ENCODE results near the gene FOXL3.

FOXL3 gene

DNA sequence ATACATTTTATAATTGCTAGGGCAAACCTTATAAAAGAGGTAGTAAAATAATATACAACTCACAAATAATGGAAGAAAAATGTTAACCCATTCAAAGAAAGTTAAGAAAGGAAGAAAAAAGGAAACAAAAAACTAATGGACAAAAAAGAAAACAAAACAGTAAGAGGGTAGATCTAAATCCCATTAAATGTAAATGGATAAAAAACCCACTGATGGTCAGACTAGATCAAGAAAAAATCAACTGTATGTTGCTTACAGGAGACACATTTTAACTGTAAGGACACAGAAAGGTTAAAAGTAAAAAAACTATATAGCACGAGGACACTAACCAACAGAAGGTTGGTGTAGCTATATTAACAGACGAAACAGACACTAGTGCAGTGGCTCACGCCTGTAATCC is 18.0 kb downstream of the FOXL3 start:
- no peak for DNase-seq (ENCODE audit: low read depth in 1 of 2, low spot score in 1 of 2)
- no peak for TF ChIP-seq JUND (IDR thresholded peaks at IDR 0.05; ENCODE audit: low read depth)
- in situ Hi-C loops (cut with HindIII; ENCODE audit: low pct_unique_long_range_greater_than_20kb, low sequenced_read_pairs), result no loop called here

DNA sequence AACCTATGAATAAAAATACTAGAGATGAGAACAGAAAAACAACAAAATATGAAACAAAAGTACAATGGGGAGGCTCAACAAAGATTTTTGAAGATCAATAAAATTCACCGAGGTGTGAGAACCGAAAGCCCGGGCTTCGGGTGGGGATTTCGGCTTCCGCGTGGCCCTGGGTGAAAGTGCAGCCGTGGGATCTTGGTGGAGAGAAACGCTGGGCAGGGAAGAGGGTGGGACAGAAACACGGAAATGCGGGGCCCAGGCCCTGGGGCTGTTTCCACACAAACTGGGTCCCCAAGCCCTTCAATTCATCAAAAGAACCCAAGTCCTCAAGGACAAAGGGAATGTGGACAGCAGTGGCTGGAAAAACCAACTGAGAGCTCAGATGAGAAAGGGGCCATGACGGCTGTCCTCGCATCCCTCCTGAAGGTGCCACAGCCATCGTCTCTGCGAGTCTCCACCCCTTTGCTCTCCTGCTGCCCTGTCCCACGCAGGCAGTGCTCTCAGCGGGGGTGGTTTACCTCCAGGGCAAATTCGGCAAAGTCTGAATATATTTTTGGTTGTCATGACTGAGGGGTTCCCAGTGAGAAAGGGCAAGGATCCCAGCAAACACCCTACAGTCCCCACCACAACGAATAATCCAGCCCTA is 19.7 kb downstream of the FOXL3 start:
- no peak for DNase-seq (ENCODE audit: low read depth in 1 of 2, low spot score in 1 of 2)
- TF ChIP-seq JUND (IDR thresholded peaks at IDR 0.05; ENCODE audit: low read depth), result no peak
- in situ Hi-C loops (cut with HindIII; ENCODE audit: low pct_unique_long_range_greater_than_20kb, low sequenced_read_pairs), result no loop called here

DNA sequence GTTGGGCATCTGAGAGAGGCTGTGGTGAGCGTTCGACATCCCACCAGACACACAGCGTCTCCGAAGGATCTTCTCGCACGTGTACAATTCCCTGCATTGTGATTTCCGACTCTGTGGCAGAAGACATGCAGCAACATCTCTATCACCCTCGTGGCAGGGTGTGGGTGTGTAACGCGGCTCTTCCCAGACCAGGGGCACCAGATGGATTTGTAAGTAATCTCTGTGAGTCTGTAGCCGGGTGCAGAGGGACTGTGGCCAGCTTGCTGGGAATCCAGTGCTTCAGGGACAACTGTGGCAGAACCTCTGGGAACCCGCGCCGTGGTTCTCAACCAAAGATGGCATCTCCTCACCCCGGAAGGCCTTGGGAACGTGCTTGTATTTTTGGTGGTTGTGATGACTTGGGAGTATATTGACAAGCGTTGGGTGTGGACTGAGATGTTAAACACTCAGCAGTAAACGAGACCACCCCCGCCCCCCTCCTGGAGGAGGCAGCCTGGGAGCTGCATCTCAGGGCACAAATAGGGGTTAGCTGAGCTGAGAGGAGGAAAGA is 21.2 kb downstream of the FOXL3 start:
- no peak for TF ChIP-seq JUND (IDR thresholded peaks at IDR 0.05; ENCODE audit: low read depth)
- in situ Hi-C loops (cut with HindIII; ENCODE audit: low pct_unique_long_range_greater_than_20kb, low sequenced_read_pairs), result no loop called here
- DNase-seq (ENCODE audit: low read depth in 1 of 2, low spot score in 1 of 2), result no peak

- DNase-seq (ENCODE audit: low read depth in 1 of 2, low spot score in 1 of 2), result no peak
- in situ Hi-C loops (cut with HindIII; ENCODE audit: low pct_unique_long_range_greater_than_20kb, low sequenced_read_pairs), result no loop called here
- no peak for TF ChIP-seq JUND (IDR thresholded peaks at IDR 0.05; ENCODE audit: low read depth)
These were observed 21.8 kb downstream of the FOXL3 start for GRCh38 chr7:311796-312195.

DNA sequence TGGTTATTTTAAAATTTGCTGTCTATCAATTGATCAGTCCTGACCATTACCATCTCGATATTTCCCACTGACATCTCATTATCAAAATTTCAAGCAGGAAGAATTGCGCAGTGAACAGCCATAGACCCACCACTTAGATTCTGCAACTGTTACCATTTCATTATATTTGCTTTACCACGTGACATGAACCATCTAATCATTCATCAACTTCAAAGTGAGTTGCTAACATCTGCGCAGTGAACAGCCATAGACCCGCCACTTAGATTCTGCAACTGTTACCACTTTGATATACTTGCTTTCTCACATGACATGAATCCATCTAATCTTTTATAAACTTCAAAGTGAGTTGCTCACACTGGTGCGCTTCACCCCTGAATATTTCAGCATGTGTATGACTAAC is 22.5 kb downstream of the FOXL3 start:
- in situ Hi-C loops (cut with HindIII; ENCODE audit: low pct_unique_long_range_greater_than_20kb, low sequenced_read_pairs), result no loop called here
- no peak for TF ChIP-seq JUND (IDR thresholded peaks at IDR 0.05; ENCODE audit: low read depth)
- DNase-seq (ENCODE audit: low read depth in 1 of 2, low spot score in 1 of 2), result no peak

GRCh38 chr7:314853-315252 is 24.9 kb downstream of the FOXL3 start:
- in situ Hi-C loops (cut with HindIII; ENCODE audit: low pct_unique_long_range_greater_than_20kb, low sequenced_read_pairs), result no loop called here
- no peak for DNase-seq (ENCODE audit: low read depth in 1 of 2, low spot score in 1 of 2)
- no peak for TF ChIP-seq JUND (IDR thresholded peaks at IDR 0.05; ENCODE audit: low read depth)

DNA sequence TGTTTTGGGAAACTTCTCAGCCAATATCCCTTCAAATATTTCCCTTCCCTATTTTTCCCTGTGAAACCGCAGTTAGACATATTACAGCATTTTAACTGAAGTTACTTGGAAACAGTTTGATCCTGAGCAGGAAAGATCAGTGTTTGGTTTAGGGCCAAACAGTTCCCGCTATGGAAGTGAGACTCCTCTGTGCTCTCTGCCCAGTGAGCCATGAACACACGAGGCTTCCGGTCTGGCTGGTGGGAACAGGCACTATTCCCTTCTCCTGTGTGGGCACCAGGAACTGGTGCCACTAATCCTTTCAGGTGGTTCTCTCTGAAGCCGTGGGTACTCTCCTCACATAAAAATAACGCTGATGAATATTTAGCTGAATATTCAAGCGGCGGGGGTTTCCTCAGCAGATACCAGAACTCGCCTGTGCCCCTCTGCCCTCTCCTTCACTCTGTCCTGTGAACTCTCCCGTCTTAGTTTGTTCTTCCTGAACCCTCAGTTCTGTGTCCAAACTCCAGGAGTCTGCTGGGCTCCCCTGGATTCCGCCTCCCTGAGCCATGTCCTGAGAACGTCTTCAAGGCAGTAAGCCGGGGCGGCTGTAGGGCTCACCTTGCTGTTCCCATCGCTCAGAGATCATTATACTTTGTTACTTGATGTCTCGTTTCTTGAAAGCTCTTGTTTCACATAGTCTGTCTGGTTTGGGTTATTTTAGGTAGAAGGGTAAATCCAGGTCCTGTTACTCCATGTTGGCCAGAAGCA is 25.7 kb downstream of the FOXL3 start:
- TF ChIP-seq JUND (IDR thresholded peaks at IDR 0.05; ENCODE audit: low read depth), result no peak
- DNase-seq (ENCODE audit: low read depth in 1 of 2, low spot score in 1 of 2), result no peak
- in situ Hi-C loops (cut with HindIII; ENCODE audit: low pct_unique_long_range_greater_than_20kb, low sequenced_read_pairs), result no loop called here

DNA sequence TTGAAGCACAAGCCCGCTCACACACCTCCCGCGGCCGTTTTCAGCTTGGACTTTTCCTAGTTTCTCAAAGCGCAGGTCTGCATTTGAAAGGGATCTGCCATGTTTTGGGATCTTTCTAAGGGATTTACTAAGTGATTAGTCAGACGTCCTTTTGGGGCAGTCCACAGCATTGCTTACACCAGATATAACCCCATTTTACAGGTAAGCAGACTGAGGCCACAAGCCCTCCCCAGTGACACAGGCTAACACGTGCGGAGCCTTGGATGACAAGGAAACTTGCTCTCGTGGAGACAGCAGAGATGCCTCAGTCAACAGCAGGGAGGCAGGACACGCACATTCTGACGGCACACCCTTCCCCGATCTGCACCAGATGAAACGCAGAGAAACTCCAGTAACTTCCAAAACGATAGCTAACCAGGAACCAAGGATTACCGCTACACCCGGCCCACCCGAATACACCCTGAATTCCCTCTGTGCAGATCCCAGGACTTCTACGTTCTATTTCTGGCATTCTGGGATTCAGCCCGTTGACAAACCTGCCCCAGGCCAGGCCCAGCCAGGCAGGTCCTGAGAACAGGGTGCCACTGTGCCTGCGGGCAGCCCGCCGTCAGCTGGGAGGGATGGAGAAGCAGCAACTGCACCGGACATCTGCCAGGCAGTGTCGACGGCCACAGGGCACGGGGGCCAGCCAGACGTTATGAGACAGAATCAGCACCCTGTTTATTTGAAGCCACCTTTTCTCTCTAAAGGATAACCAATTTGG is 27.9 kb downstream of the FOXL3 start:
- in situ Hi-C loops (cut with HindIII; ENCODE audit: low pct_unique_long_range_greater_than_20kb, low sequenced_read_pairs), result no loop called here
- no peak for TF ChIP-seq JUND (IDR thresholded peaks at IDR 0.05; ENCODE audit: low read depth)
- no peak for DNase-seq (ENCODE audit: low read depth in 1 of 2, low spot score in 1 of 2)

DNA sequence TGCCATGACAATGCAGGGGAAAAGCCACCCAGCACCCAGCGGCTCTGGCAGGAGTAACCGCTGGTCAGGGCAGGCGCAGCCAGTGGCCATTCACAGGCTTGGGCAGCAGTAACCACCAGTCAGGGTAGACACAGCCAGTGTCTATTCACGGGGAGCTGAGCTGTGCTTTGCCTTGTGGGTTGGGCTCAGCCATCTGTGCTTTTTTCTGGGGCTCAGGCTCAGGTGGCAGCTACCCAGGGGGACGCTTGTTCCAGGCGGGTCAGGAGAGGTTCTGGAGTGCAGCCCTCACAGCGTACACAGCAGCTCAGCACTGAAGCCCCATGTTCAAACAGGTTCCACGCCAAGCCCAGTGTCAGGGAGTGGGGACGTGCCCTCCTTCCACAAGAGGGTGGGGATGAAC is 28.5 kb downstream of the FOXL3 start:
- DNase-seq (ENCODE audit: low read depth in 1 of 2, low spot score in 1 of 2), result no peak
- no peak for TF ChIP-seq JUND (IDR thresholded peaks at IDR 0.05; ENCODE audit: low read depth)
- in situ Hi-C loops (cut with HindIII; ENCODE audit: low pct_unique_long_range_greater_than_20kb, low sequenced_read_pairs), result no loop called here

DNA sequence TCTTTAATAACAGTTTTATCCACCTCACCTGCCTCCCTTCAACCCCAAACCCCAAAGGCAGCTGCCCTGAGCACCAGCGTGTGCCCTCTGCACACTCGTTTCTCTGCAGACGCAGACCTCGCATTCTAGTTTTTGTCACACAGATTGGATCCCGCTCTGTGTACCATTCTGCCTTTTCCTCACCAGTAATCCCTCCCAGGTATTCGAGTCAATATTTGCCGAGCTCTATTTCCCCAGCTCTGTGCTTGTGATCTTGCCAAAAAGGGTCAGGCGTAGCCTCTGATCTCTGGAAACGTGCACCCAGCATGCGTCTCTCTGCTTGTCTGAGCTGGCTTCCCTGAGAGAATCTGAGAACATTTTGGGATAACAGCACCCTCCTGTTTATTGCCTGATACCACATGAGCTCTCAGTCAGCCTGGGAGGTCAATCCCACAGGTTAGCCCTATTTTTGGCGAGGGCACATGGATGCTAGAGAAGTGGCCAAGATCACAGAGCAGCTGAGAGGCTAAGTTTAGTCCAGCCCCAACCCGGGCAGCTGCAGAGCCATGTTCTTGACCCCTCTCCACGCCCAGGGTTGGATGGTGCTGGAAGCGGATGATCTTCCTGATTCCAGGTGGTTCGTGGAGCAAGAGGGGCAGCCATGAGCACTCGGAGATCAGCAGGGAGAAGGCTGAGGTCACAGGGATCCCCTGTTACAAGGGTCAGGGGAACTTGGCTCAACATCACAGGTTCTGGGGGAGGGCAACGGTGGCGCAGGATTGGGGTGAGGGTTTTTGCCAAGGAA is 29.1 kb downstream of the FOXL3 start:
- no peak for TF ChIP-seq JUND (IDR thresholded peaks at IDR 0.05; ENCODE audit: low read depth)
- in situ Hi-C loops (cut with HindIII; ENCODE audit: low pct_unique_long_range_greater_than_20kb, low sequenced_read_pairs), result no loop called here
- peak in 1 of 2 experiments; percentile 64 for DNase-seq (ENCODE audit: low read depth in 1 of 2, low spot score in 1 of 2)

GRCh38 chr7:320297-320696 is 30.3 kb downstream of the FOXL3 start:
- in situ Hi-C loops (cut with HindIII; ENCODE audit: low pct_unique_long_range_greater_than_20kb, low sequenced_read_pairs), result no loop called here
- no peak for TF ChIP-seq JUND (IDR thresholded peaks at IDR 0.05; ENCODE audit: low read depth)
- DNase-seq (ENCODE audit: low read depth in 1 of 2, low spot score in 1 of 2), result no peak

- peak; percentile 82 to 86 for DNase-seq (ENCODE audit: low read depth in 1 of 2, low spot score in 1 of 2)
- in situ Hi-C loops (cut with HindIII; ENCODE audit: low pct_unique_long_range_greater_than_20kb, low sequenced_read_pairs), result no loop called here
- no peak for TF ChIP-seq JUND (IDR thresholded peaks at IDR 0.05; ENCODE audit: low read depth)
These were observed 32.2 kb downstream of the FOXL3 start for GRCh38 chr7:322111-322671.
